ENCODE data around the gene LEMD2.

GRCh38 chr6:33820243-33820642, 31.3 kb upstream of the LEMD2 start:
- TF ChIP-seq RFX5 (IDR thresholded peaks at IDR 0.05; ENCODE audit: low read depth, low read length) = no peak
- TF ChIP-seq CTCF (conservative IDR thresholded peaks at IDR 0.05; ENCODE audit: low read depth, low read length) = no peak
- TF ChIP-seq POLR2A (IDR thresholded peaks at IDR 0.05; ENCODE audit: low read depth, low read length) = no peak
- TF ChIP-seq SMC3 (IDR thresholded peaks at IDR 0.05; ENCODE audit: low read depth, low read length) = no peak
- no peak for TF ChIP-seq CEBPB (IDR thresholded peaks at IDR 0.05; ENCODE audit: low read depth, low read length)
